ENCODE results near the gene RAB11A.

- TF ChIP-seq CTCF (IDR thresholded peaks at IDR 0.05), result no peak
- TF ChIP-seq POLR2A (IDR thresholded peaks at IDR 0.05), result no peak
Measured at GRCh38 chr15:65919353-65919752, 50.1 kb downstream of the RAB11A start.

Data from adrenal gland (tissue), 5 donors.